ENCODE measurements around the gene KLRK1. TPM values are rescaled to one million over a fixed set of nuclear protein-coding genes. Genes with fewer than 3 reads are reported as not detected.
"Not testable (repeated sequence)": the region's sequence is repeated elsewhere in the genome, so short reads cannot be mapped to it uniquely, and the experiment has no call there.

KLRK1 gene
- total RNA-seq = 1 to 10 TPM in 3 of 9 donors, under 1 TPM in 4, not detected in 2; 0.25 to 5.2 (median 0.90) TPM
- polyA plus RNA-seq = 1 to 10 TPM; 1.5 to 2.4 (median 2.4) TPM
- long read RNA-seq, donor 1 = 0 reads
- long read RNA-seq, donor 2 = 0 reads
- long read RNA-seq, donor 3 = 0 reads
- long read RNA-seq, donor 4 = 0 reads
- long read RNA-seq, donor 5, partial matches to known transcripts = 0 of 1 reads
- long read RNA-seq, donor 5, other reads (novel, unspliced or antisense) = 0 of 1 reads
- long read RNA-seq, donor 6, partial matches to known transcripts = 0 of 3 reads
- long read RNA-seq, donor 6, other reads (novel, unspliced or antisense) = 1 of 3 reads
- long read RNA-seq, donor 7 = 0 reads
- long read RNA-seq, donor 8 = 0 reads
- long read RNA-seq, donor 9 = 0 reads
- long read RNA-seq, donor 10 = 0 reads

DNA sequence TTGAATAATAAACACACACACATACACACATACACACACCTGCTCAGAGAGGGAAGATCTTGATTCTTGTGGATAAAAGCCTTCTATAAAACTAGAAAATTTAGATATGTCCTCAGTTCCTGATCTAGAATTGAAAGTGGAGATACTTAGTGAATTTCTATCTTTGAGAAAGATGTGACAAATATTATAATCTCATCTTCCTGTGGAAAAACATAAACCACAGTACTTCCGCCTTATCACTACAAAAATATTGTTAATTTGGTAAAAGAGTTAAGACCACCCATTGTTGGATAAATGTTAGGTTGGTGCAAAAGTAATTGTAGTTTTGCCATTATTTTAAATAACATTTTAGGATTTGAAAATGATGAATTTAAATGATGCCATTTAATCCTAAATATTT, at the start of gene KLRK1:
KLRK1 (minus strand) TSS at position 138 of the 400 bp plus-strand sequence. CDS start 1,231 bp downstream, outside the sequence.
- no peak within 1 kb of the TSS for H3K4me3 ChIP-seq
- no peak for DNase-seq
- 77 to 87% (median 85%) methylated on average over 1 of the region's 1 CpG for WGBS, 4 donors
- H3K27me3 ChIP-seq = no peaks in the 10 kb centered on the region
- no peak within 1 kb of the TSS for H3K27ac ChIP-seq
- intact Hi-C loops (cut with DNase I) = no loop called here
- no peaks in the 10 kb centered on the region for H3K9me3 ChIP-seq (replicated peaks in 1 of 3)
- H3K36me3 ChIP-seq (replicated peaks in 1 of 2) = no peaks in the 10 kb centered on the region
- TF ChIP-seq POLR2A (IDR thresholded peaks at IDR 0.05) = no peak
- TF ChIP-seq, protein P1, sequence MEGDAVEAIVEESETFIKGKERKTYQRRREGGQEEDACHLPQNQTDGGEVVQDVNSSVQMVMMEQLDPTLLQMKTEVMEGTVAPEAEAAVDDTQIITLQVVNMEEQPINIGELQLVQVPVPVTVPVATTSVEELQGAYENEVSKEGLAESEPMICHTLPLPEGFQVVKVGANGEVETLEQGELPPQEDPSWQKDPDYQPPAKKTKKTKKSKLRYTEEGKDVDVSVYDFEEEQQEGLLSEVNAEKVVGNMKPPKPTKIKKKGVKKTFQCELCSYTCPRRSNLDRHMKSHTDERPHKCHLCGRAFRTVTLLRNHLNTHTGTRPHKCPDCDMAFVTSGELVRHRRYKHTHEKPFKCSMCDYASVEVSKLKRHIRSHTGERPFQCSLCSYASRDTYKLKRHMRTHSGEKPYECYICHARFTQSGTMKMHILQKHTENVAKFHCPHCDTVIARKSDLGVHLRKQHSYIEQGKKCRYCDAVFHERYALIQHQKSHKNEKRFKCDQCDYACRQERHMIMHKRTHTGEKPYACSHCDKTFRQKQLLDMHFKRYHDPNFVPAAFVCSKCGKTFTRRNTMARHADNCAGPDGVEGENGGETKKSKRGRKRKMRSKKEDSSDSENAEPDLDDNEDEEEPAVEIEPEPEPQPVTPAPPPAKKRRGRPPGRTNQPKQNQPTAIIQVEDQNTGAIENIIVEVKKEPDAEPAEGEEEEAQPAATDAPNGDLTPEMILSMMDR (IDR thresholded peaks at IDR 0.05) = no peak
- H3K4me1 ChIP-seq (replicated peaks in 1 of 2) = no peaks in the 10 kb centered on the region

DNA sequence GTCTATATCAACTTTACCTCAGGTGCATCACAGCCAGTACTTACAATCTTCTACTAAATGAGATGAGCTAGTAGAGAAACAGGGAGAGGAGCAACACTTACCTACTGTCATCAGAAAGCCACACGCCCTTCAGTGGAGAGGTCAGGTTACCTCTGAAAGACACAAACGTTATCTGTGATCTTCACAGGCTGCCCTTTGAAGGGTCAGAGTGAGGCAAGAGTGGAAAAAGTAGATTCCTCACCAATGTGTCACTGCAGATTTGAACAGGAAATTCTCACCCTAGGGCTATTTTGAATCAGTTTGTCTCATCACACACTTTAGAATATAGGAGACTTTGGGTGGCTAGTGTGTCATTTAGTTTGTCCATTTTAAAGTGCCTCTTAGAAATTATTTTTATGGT, 47.8 kb upstream of the KLRK1 start:
- H3K27ac ChIP-seq; H3K9me3 ChIP-seq (replicated peaks in 1 of 3); H3K36me3 ChIP-seq (replicated peaks in 1 of 2); DNase-seq; H3K27me3 ChIP-seq; H3K4me1 ChIP-seq (replicated peaks in 1 of 2); H3K4me3 ChIP-seq; intact Hi-C loops (cut with DNase I): not testable (repeated sequence)
- WGBS, 4 donors = 40 to 50% methylated on average over 2 of the region's 2 CpGs; no CpG with 5 or more reads in 2 of the 4 donors

DNA sequence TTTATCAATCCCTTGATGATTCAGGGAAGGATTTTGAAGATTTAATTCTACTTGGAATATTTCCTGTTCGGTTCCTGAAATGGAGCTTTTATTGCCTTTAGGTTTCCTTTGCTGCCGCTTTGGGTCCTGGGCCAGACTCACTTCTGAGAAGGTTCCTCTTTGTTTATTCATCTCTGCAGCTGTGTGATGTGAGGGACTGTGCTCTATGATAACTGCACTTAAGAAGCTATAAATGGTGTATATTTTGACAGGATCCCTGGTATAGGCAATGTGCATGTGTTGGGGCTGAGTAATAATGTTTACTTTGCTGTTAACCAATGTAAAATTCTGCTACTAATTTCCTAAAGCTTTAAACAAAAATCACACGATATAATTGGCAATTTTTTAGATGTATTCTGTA, 46.0 kb upstream of the KLRK1 start, which contains the start of gene KLRC2:
KLRC2 (minus strand) TSS at position 195 of the 400 bp plus-strand sequence; CDS start at position 171, 24 bp downstream.
- H3K27me3 ChIP-seq; H3K27ac ChIP-seq; H3K4me3 ChIP-seq; H3K36me3 ChIP-seq (replicated peaks in 1 of 2); DNase-seq; H3K9me3 ChIP-seq (replicated peaks in 1 of 3); intact Hi-C loops (cut with DNase I); H3K4me1 ChIP-seq (replicated peaks in 1 of 2): not testable (repeated sequence)
- 49 to 55% (median 51%) methylated on average over 3 of the region's 3 CpGs for WGBS, 4 donors

DNA sequence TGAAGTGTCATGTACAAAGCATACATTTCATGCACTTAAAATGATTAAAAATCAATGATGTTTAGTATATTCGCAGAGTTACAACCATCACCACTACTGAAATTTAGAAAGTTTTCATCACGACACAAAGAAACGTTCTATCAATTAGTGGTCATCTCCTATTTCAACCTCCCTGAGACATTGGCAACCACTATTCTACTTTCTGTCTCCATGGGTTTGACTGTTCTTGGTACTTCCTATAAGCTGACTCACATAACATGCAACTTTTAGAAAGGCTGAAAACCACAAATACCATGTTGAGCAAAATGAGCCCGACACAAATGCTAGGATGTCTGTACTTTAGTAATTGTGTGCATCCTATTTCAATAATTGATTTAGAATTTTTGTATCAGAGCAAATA, 40.8 kb upstream of the KLRK1 start:
- H3K27me3 ChIP-seq; DNase-seq; H3K9me3 ChIP-seq (replicated peaks in 1 of 3); H3K4me1 ChIP-seq (replicated peaks in 1 of 2); H3K27ac ChIP-seq; intact Hi-C loops (cut with DNase I); H3K4me3 ChIP-seq; H3K36me3 ChIP-seq (replicated peaks in 1 of 2): not testable (repeated sequence)
- 80 to 89% (median 85%) methylated on average over 4 of the region's 4 CpGs for WGBS, 4 donors

DNA sequence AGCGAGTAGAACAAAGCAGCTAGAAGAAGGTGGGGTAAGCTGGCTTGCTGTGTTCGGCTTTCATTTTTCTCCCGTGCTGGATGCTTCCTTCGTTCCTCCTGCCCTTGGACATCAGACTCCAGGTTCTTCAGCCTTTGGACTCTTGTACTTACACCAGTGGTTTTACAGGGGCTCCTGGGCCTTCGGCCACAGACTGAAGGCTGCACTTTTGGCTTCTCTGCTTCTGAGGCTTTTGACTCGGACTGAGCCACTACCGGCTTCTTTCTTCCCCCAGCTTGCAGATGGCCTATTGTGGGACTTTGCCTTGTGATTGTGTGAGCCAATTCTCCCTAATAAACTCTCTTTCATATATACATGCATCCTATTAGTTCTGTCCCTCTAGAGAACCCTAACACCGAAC, 36.1 kb upstream of the KLRK1 start:
- H3K27me3 ChIP-seq; intact Hi-C loops (cut with DNase I); H3K4me3 ChIP-seq; H3K9me3 ChIP-seq (replicated peaks in 1 of 3); H3K4me1 ChIP-seq (replicated peaks in 1 of 2); DNase-seq; H3K27ac ChIP-seq; H3K36me3 ChIP-seq (replicated peaks in 1 of 2): not testable (repeated sequence)
- WGBS, 4 donors = 85 to 91% (median 89%) methylated on average over 7 to 8 of the region's 8 CpGs

DNA sequence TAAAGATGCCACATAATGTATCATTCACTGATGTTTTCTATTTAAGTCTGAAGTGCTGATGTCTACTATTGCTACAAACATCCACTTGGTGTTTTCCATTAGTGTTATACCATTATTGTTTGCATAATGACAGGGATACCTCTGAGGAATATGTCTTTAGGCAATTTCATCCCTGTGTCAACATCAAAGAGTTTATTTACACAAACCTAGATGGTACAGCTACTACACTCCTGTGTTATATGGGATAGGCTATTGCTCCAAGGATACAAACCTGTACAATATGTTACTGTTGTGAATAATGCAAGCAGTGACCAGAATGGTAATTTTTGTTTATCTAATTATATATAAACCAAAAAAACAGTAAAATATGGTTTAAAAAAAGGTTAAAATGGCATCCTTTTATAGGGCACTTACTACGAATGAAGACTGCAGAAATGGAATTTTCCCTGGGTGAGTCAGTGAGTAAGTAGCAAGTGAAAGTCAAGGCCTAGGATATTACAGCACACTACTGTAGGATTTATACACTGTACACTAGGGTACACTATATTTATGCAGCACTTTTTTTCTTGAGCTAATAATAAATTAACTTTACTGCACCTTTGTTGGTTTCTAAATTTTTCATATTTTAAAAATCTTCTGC, 34.5 kb upstream of the KLRK1 start:
- H3K4me1 ChIP-seq (replicated peaks in 1 of 2); H3K27me3 ChIP-seq; H3K9me3 ChIP-seq (replicated peaks in 1 of 3); H3K36me3 ChIP-seq (replicated peaks in 1 of 2); H3K27ac ChIP-seq; H3K4me3 ChIP-seq; intact Hi-C loops (cut with DNase I); DNase-seq: not testable (repeated sequence)
- WGBS, 4 donors = 25 to 39% (median 33%) methylated on average over 1 of the region's 1 CpG; no CpG with 5 or more reads in 1 of the 4 donors

DNA sequence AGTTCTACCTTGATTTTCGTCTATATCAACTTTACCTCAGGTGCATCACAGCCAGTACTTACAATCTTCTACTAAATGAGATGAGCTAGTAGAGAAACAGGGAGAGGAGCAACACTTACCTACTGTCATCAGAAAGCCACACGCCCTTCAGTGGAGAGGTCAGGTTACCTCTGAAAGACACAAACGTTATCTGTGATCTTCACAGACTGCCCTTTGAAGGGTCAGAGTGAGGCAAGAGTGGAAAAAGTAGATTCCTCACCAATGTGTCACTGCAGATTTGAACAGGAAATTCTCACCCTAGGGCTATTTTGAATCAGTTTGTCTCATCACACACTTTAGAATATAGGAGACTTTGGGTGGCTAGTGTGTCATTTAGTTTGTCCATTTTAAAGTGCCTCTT, 32.3 kb upstream of the KLRK1 start:
- H3K27me3 ChIP-seq; H3K4me1 ChIP-seq (replicated peaks in 1 of 2); H3K9me3 ChIP-seq (replicated peaks in 1 of 3); H3K36me3 ChIP-seq (replicated peaks in 1 of 2); DNase-seq; intact Hi-C loops (cut with DNase I); H3K4me3 ChIP-seq; H3K27ac ChIP-seq: not testable (repeated sequence)
- WGBS, 4 donors = 13 to 59% (median 45%) methylated on average over 1 to 2 of the region's 3 CpGs

DNA sequence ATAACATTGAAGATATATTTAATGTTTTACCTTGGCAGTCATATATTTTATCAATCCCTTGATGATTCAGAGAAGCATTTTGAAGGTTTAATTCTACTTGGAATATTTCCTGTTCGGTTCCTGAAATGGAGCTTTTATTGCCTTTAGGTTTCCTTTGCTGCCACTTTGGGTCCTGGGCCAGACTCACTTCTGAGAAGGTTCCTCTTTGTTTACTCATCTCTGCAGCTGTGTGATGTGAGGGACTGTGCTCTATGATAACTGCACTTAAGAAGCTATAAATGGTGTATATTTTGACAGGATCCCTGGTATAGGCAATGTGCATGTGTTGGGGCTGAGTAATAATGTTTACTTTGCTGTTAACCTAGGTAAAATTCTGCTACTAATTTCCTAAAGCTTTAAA, 30.5 kb upstream of the KLRK1 start, which contains the start of gene KLRC3:
KLRC3 (minus strand) TSS at position 262 of the 400 bp plus-strand sequence; CDS start at position 217, 45 bp downstream.
- WGBS, 4 donors = 36 to 69% (median 52%) methylated on average over 1 of the region's 1 CpG
- H3K36me3 ChIP-seq (replicated peaks in 1 of 2); H3K4me3 ChIP-seq; H3K9me3 ChIP-seq (replicated peaks in 1 of 3); intact Hi-C loops (cut with DNase I); H3K27me3 ChIP-seq; DNase-seq; H3K27ac ChIP-seq; H3K4me1 ChIP-seq (replicated peaks in 1 of 2): not testable (repeated sequence)

Data from adrenal gland (tissue), 19 donors.